ENCODE data around the gene NUBP2.

DNA sequence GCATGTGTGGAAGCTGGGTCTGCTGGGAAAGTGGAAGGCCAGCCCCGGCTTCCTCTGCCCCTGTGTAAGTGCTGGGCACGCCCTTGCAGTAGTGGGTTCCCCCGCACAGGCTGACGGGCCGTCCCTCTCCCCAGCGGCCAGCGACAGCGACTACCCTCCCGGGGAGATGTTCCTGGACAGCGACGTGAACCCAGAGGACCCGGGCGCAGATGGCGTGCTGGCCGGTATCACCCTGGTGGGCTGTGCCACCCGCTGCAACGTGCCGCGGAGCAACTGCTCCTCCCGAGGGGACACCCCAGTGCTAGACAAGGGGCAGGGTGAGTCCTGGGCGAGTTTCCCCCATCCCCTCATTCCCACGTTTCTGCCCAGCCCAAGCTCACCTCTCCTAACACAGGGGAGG lies 16.9 kb upstream of the NUBP2 start:
- TF ChIP-seq POLR2A (IDR thresholded peaks at IDR 0.05; ENCODE audit: low read depth, low read length) (no peak), GATA2 (IDR thresholded peaks at IDR 0.05; ENCODE audit: insufficient read depth, insufficient read length, low read depth, low read length) (no peak), FOS (IDR thresholded peaks at IDR 0.05; ENCODE audit: borderline replicate concordance, insufficient read depth, low read length) (no peak), POLR2AphosphoS5 (IDR thresholded peaks at IDR 0.05; ENCODE audit: insufficient read depth, low read depth, low read length) (no peak), JUN (IDR thresholded peaks at IDR 0.05; ENCODE audit: borderline replicate concordance, insufficient read depth, insufficient read length, low read depth) (no peak)
- TF ChIP-seq, protein P1, sequence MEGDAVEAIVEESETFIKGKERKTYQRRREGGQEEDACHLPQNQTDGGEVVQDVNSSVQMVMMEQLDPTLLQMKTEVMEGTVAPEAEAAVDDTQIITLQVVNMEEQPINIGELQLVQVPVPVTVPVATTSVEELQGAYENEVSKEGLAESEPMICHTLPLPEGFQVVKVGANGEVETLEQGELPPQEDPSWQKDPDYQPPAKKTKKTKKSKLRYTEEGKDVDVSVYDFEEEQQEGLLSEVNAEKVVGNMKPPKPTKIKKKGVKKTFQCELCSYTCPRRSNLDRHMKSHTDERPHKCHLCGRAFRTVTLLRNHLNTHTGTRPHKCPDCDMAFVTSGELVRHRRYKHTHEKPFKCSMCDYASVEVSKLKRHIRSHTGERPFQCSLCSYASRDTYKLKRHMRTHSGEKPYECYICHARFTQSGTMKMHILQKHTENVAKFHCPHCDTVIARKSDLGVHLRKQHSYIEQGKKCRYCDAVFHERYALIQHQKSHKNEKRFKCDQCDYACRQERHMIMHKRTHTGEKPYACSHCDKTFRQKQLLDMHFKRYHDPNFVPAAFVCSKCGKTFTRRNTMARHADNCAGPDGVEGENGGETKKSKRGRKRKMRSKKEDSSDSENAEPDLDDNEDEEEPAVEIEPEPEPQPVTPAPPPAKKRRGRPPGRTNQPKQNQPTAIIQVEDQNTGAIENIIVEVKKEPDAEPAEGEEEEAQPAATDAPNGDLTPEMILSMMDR (IDR thresholded peaks at IDR 0.05; ENCODE audit: extremely low read depth in 1 of 2, insufficient read depth in 1 of 2, low read depth in 1 of 2, low read length in 2 of 2): no peak
